Fibroblast of peridontal ligament (primary cell): Measurements from ENCODE around the gene FDXR.
A peak's percentile ranks its signal among the peaks of the same experiment; 100 is the strongest.
"Not testable (repeated sequence)": the region's sequence is repeated elsewhere in the genome, so short reads cannot be mapped to it uniquely, and the experiment has no call there.

Source experiments
- DNase-seq: peaks from one replicate; pipeline ENCODE4 v3.0.0-alpha.2; 2010; ENCODE audit errors: extremely low read depth

Gene FDXR

GRCh38 chr17:74871356-74872076 is 1.3 kb downstream of the FDXR start:
- no peak for DNase-seq

GRCh38 chr17:74870512-74870911 is 2.3 kb downstream of the FDXR start:
- DNase-seq: peak; percentile 47

- not testable (repeated sequence) for DNase-seq
Measured at GRCh38 chr17:74870028-74870427, 2.8 kb downstream of the FDXR start.

GRCh38 chr17:74868908-74869255 is 3.9 kb downstream of the FDXR start:
- DNase-seq: no peak

- DNase-seq: no peak
Measured at GRCh38 chr17:74868251-74868907, 4.4 kb downstream of the FDXR start.

- DNase-seq: no peak
Measured at GRCh38 chr17:74866198-74866835, 6.5 kb downstream of the FDXR start.

- DNase-seq: no peak
Measured at GRCh38 chr17:74865504-74866197, 7.1 kb downstream of the FDXR start.

GRCh38 chr17:74864866-74865395 is 7.9 kb downstream of the FDXR start:
- DNase-seq: peak; percentile 62

- DNase-seq: no peak
Measured at GRCh38 chr17:74864297-74864865, 8.4 kb downstream of the FDXR start.

- DNase-seq: no peak
Measured at GRCh38 chr17:74863420-74864296, 9.1 kb downstream of the FDXR start.

- no peak for DNase-seq
Measured at GRCh38 chr17:74862919-74863318, 9.9 kb downstream of the FDXR start.

GRCh38 chr17:74862108-74862901 is 10.5 kb downstream of the FDXR start:
- peak; percentile 11 for DNase-seq

GRCh38 chr17:74861662-74862107 is 11.1 kb downstream of the FDXR start:
- no peak for DNase-seq

GRCh38 chr17:74860872-74861661 is 11.7 kb downstream of the FDXR start:
- no peak for DNase-seq

GRCh38 chr17:74860229-74860871 is 12.4 kb downstream of the FDXR start:
- no peak for DNase-seq

GRCh38 chr17:74859459-74860228 is 13.2 kb downstream of the FDXR start, which contains the start of gene GRIN2C:
Gene GRIN2C (minus strand): TSS chr17:74859885. CDS start chr17:74855092, 4,793 bp downstream.
- no peak for DNase-seq

GRCh38 chr17:74858672-74859458 is 13.9 kb downstream of the FDXR start:
- no peak for DNase-seq
